Amygdala (tissue), 56 donors: ENCODE results near the gene NSD1.
"Not testable (repeated sequence)": the region's sequence is repeated elsewhere in the genome, so short reads cannot be mapped to it uniquely, and the experiment has no call there.

Experiments used
- DNase-seq, 56 donors: peaks; one replicate each; lab custom pipeline; 2025; lab: John Stamatoyannopoulos, UW

Gene NSD1

GRCh38 chr5:177303121-177303924 is 169.8 kb downstream of the NSD1 start, which contains the start of the genes PRELID1 and RAB24:
TSS of gene PRELID1 (plus strand) at chr5:177303799. CDS start at chr5:177303986, 187 bp downstream.
TSS of gene RAB24 (minus strand) at chr5:177303719. CDS start at chr5:177303288, 431 bp downstream.
- DNase-seq: peak in 53 of 56 donors; percentile 27 to 93 (median 73)

- peak in 1 of 56 donors; percentile 40 for DNase-seq
These were observed 170.4 kb downstream of the NSD1 start for GRCh38 chr5:177303925-177304391.

GRCh38 chr5:177304392-177305119 is 171.0 kb downstream of the NSD1 start:
- DNase-seq: no peak

DNA sequence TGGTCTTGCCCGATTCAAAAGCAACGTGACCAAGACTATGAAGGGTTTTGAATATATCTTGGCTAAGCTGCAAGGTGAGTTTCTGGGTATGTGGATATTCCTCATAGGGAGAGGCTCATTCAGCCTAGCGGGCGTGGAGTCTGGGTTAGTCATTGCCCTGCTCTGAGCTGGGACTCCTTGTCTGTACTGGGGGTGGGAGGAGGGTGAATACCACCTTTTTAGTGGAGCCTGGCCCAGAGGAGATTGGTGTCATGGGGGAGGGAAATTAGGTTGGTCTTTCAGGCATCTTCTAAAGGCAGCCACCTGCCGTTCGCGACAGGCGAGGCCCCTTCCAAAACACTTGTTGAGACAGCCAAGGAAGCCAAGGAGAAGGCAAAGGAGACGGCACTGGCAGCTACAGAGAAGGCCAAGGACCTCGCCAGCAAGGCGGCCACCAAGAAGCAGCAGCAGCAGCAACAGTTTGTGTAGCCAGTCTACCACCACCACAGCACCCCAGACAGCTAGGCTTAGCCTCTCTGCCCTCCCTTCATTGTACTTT is 172.6 kb downstream of the NSD1 start:
- DNase-seq: not testable (repeated sequence)

DNA sequence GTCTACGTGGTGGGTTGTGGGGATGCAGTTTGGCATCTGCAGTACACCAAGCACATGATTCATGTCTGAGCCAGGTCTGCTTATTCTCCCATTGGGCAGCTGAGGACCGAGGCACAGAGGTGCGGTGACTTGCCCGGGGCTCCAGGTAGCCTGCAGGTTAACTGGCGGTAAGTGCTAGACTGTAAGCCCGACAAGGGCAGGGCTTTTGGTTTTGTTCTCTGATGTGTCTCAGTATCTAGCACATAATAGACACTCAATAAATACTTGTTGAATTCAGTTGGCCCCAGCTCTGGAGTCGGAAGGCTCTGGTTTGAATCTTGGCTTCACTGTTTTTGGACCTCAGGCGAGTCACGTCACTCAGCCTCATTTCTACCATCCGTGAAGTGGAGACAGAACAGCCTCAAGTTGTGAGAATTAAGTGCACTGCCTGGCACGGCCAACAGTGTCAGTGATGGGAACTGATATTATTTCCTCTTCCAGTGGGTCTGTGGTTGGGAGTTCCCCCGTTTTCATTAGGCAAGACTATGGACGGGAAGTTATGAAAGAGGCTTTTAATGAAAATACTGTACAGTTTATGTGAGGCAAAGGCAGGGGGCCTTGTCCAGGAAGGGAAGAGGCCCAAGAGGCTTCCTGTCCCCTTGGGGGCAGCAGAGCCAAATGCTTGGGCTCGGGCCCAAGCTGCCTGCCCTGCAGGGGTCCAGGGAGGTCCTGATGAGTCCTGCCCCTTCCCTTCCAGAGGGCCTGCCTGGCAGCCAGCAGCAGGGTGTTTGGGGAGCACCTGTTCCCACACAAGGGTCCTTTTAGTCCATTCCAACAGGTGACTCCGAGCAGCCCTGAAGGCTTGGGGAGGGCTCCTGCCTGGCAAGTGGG is 173.3 kb downstream of the NSD1 start:
- DNase-seq: no peak

DNA sequence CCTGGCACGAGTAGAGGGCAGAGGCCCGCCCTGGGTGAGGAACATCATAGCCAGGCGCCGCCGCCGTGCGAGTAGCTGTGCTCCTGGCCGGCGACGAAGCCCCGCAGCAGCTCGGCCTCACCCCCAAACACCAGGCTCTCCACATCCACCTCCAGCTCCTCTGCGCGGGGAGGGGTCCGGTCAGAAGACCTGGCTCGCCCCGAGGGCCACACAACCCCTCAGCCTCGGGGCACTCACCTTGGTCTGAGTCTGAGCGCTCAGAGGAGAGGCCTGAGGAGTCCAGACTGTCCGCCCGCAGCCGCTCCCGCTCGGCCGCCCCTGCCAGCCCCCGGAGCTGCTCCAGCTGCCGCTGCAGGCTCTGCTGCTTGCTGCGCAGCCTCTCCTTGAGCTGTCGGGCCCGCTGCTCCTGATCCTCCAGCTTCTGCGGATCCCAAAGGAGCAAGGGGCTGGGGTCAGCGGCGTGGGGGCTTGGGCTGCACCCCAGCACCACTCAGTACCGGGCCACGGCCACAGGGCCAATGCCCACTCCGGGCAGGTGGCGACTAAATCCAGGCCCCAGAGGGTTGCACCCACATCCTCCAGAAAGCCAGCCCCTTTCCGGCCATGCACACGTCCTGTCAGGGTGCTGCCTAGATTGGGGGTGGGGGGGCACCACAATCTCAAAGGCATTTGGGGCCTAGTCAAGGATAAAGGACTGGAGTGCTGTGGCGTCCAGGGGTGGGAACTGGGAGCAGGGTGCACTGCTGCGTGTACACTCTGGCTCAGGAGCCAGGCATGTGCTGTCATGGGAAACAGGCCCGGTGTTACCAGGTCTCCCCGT is 174.2 kb downstream of the NSD1 start:
- no peak for DNase-seq

- no peak for DNase-seq
These were observed 175.2 kb downstream of the NSD1 start for GRCh38 chr5:177308740-177309139.

DNA sequence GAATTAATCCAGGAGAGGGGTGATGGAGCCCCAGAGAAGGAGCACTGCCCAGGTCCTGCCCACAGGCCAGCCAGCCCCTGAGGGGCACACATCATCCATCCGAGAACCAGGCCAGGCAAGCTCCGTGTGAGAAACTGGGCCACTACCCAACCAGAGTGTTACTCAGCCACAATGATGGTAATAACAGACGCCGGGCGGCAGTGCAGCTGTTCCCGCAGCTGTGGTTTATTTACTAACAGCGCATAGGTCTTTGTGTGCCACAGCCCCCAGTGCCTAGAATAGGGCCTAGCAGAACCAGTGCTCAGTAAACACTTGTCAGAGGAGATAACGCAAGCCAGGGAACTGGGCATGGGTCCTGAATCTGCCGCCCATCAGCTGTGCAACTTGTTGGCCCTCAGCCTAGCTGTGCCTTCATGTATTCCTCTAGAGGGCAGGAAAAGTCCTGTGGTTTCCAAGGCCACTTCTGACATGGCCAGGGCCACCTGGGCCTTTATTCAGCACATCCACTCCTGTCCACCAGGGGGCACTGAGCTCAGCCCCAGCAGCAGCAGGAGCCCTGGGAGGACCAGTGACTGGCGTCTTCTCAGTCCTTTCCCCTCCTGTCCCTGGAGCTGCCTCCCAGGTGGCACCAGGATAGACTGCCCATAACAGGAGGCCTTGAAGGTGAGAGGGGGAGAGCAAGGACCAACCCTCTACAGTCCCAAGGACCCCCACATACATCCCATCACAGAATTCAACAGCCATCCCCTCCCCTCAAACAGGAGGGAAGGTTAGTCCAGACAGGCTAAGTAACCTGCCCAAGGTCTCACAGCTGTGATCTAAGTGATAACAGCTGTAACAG is 176.0 kb downstream of the NSD1 start:
- DNase-seq: peak in 11 of 56 donors; percentile 12 to 71 (median 40)

- DNase-seq: no peak
These were observed 176.8 kb downstream of the NSD1 start for GRCh38 chr5:177310332-177310731.

GRCh38 chr5:177310757-177311391 is 177.3 kb downstream of the NSD1 start:
- DNase-seq: no peak

DNA sequence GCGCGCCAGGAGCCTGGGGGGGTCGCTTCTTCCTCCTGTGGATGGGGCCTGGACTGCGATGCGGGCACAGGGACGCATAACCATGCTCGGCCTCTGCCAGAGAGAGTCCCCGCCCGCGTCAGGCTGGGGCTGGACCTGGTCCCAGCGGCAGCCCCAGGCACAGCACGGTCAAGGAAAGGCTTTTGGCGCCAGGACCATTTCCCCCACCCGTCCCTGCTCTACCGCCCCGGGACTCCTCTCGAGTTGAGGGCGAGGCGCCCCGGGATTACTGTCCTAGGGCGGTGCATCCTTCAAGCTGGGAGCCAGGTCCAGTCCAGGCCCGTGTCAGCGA is 177.8 kb downstream of the NSD1 start:
- peak in 1 of 56 donors; percentile 55 for DNase-seq

DNA sequence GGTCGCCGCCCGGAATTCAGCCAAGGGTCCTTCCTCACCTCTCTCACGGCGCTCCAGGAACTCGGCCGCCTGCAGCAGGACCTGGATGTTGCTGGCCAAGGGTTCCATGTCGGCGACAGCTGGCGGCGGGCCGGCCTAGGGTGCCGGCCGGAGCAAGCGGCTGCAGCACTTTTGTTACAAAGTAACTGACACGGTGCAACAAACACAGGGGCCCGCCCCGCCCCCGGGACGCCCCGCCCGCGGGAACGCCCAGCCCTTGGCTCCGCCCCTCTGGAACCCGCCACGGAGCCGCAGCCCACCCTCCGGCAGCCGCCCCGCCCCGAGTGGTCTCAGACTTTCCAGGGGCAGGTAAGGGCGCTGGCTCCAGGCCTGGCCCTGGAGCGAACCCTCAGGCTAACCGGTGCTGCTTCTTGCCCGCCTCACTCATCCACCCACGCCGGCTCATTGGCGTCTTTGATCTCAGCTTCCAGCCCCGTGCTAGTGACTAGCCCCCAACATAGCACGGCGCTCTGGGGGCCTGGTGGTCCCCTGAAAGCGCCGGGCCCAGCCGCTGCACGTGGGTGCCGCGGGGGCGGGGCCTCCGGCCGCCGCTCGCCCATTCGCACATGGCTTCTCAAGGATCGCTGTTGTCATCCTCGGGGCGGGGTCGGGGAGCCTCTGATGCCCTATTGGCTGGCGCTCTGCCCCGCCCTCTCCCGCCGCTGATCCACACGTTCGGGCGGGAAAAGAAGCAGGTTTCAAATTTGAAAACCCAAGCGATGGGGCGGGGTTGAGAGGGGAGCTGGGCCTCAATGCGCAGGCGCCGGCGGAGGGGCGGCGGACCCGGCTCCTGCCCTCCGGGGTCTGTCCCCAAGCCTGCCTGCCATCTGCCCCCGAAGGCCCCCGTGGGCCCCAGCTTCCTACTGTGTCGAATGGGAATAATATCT is 178.4 kb downstream of the NSD1 start, which contains the start of gene MXD3:
Gene MXD3, minus strand, starts transcription at position 176 of the 926 bp plus-strand sequence. Its CDS starts 68 bp downstream, at position 108.
- peak; percentile 39 to 95 (median 84) for DNase-seq

DNA sequence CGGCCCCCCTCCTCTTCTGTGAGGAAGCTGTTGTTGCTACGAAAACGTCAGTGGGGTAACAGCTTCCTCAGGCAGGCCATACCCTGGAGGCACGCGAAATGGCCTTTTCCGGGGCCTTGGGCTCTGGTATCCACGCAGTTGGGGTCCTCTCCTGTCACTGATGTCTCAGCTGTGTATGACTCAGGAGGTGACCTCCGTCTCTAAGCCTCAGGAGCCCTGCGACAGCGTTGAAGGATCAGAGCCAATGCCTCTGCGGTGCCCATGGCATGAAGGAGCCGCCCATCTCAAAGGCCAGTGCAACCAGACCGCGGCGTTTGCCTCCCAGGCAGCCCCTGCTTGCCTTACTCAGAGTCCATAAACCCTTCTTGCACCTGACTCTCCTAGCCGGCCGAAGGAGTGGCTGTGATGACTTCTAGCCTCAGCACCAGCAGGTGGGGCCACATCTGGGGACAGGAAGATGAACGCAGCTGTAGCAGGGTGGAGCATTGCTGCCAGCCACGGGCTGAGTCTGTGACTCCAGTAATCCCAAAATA is 179.1 kb downstream of the NSD1 start:
- DNase-seq: no peak

DNA sequence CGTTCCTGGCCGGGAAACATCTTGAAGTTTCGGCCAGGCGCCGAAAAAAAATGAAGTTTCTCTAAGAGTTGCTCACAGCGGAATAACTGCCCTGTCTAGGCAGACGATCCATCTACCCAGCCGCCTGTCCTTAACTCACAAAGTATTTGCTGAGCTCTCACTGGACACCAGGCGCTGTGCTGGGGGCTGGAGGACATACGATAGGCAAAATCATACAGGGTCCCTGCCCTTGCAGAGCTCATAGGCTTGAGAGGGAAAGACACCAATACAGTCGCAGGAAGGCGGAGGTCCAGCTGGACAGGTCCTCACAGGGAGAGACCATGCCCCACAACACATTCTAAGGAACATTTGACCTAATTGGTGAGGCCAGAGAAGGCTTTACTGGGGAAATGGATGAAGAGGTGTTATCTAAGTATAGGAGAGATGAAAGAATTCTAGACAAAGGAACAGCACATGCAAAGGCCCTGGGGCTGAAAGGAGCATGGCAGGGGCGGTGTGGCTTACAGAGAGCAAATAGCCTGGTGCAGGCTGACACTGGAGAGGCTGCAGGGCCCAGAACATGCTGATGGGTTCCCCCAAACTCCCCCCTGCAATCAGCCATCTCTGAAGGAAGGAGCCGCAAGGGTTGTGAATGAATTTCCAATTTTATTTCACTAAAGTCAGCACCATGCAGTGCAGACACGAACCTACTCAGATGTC is 180.1 kb downstream of the NSD1 start:
- no peak for DNase-seq

- DNase-seq: no peak
These were observed 181.1 kb downstream of the NSD1 start for GRCh38 chr5:177314376-177315342.
